Liver (tissue), 9 donors: ENCODE results near the gene CYP4F22. TPM values are rescaled to one million over a fixed set of nuclear protein-coding genes. Genes with fewer than 3 reads are reported as not detected.
A peak's percentile ranks its signal among the peaks of the same experiment; 100 is the strongest.

Experiments
- DNase-seq: peaks from one replicate; pipeline ENCODE4 v3.0.0-alpha.2; 2017; ENCODE audit warnings: low spot score
- H3K27ac ChIP-seq, 2 donors: one replicate each; pipeline ENCODE4 v1.7.0; 2013; ENCODE audit warnings: inconsistent platforms in 2 of 2, low read length in 2 of 2, control low read depth in 1 of 2, low read depth in 1 of 2, mild to moderate bottlenecking in 1 of 2
- H3K27me3 ChIP-seq, 4 donors: one replicate each; pipeline versions ENCODE4 v1.6.1 to v1.7.0; 2013; ENCODE audit warnings: low read length in 3 of 4, inconsistent platforms in 1 of 4, mild to moderate bottlenecking in 1 of 4, moderate library complexity in 1 of 4; ENCODE audit not compliant: control insufficient read depth in 4 of 4, insufficient read depth in 4 of 4
- H3K36me3 ChIP-seq, 4 donors: one replicate each; pipeline versions ENCODE4 v1.6.1 to v1.7.0; 2013; ENCODE audit warnings: low read length in 3 of 4, mild to moderate bottlenecking in 3 of 4, low read depth in 1 of 4, moderate library complexity in 1 of 4; ENCODE audit not compliant: control insufficient read depth in 4 of 4, insufficient read depth in 3 of 4
- H3K4me1 ChIP-seq, 4 donors: one replicate each; pipeline versions ENCODE4 v1.6.1 to v1.7.0; 2013; ENCODE audit warnings: low read length in 3 of 4, mild to moderate bottlenecking in 3 of 4, moderate library complexity in 1 of 4; ENCODE audit not compliant: control insufficient read depth in 4 of 4, insufficient read depth in 4 of 4
- H3K4me3 ChIP-seq, 3 donors: one replicate each; pipeline versions ENCODE4 v1.6.1 to v1.7.0; 2013; ENCODE audit warnings: low read length in 3 of 3, control low read depth in 1 of 3, low read depth in 1 of 3, mild to moderate bottlenecking in 1 of 3
- H3K9ac ChIP-seq, 2 donors: one replicate each; pipeline ENCODE4 v1.7.0; 2013; ENCODE audit warnings: low read length in 2 of 2, mild to moderate bottlenecking in 2 of 2, moderate library complexity in 2 of 2, control low read depth in 1 of 2, low read depth in 1 of 2
- H3K9me3 ChIP-seq, 4 donors: one replicate each; pipeline versions ENCODE4 v1.6.1 to v1.7.0; 2013; ENCODE audit warnings: low read length in 3 of 4; ENCODE audit not compliant: control insufficient read depth in 4 of 4
- CTCF ChIP-seq: fragments of 150-350 bp; IDR thresholded peaks from 2 replicates; pipeline ENCODE4 v1.5.1; 2017; ENCODE audit warnings: improper control_type of control experiment, low read depth, low read length; ENCODE audit not compliant: missing input control
- EGR1 ChIP-seq, 2 donors: IDR thresholded peaks; 2 replicates each; pipeline ENCODE4 v1.6.1; 2016 to 2018; ENCODE audit warnings: antibody characterized with exemption in 2 of 2, low read depth in 2 of 2
- FOXA1 ChIP-seq: IDR thresholded peaks from 2 replicates; pipeline ENCODE4 v1.6.1; 2016; ENCODE audit warnings: antibody characterized with exemption
- FOXA2 ChIP-seq: IDR thresholded peaks from 2 replicates; pipeline ENCODE4 v1.6.1; 2016; ENCODE audit warnings: antibody characterized with exemption
- GABPA ChIP-seq, 2 donors: IDR thresholded peaks in 1 of 2; conservative IDR thresholded peaks in 1 of 2; 2 replicates each; pipeline ENCODE4 v1.6.1; 2016; ENCODE audit warnings: antibody characterized with exemption in 2 of 2, mild to moderate bottlenecking in 1 of 2, moderate library complexity in 1 of 2
- HNF4A ChIP-seq, 2 donors: conservative IDR thresholded peaks; 2 replicates each; pipeline ENCODE4 v1.6.1; 2016; ENCODE audit warnings: antibody characterized with exemption in 2 of 2, mild to moderate bottlenecking in 2 of 2
- HNF4G ChIP-seq: IDR thresholded peaks from 2 replicates; pipeline ENCODE4 v1.6.1; 2016; ENCODE audit warnings: antibody characterized with exemption
- JUND ChIP-seq, 2 donors: IDR thresholded peaks; 2 replicates each; pipeline ENCODE4 v1.6.1; 2016; ENCODE audit warnings: antibody characterized with exemption in 2 of 2
- MAX ChIP-seq: IDR thresholded peaks from 2 replicates; pipeline ENCODE4 v1.6.1; 2016; ENCODE audit warnings: antibody characterized with exemption
- NR2F2 ChIP-seq: IDR thresholded peaks from 2 replicates; pipeline ENCODE4 v1.6.1; 2016; ENCODE audit warnings: antibody characterized with exemption
- RAD21 ChIP-seq, 2 donors: IDR thresholded peaks; 2 replicates each; pipeline ENCODE4 v1.6.1; 2016; ENCODE audit warnings: antibody characterized with exemption in 2 of 2, mild to moderate bottlenecking in 2 of 2
- RXRA ChIP-seq, 2 donors: IDR thresholded peaks; 2 replicates each; pipeline ENCODE4 v1.6.1; 2017 to 2018; ENCODE audit warnings: antibody characterized with exemption in 2 of 2, mild to moderate bottlenecking in 1 of 2
- SP1 ChIP-seq: IDR thresholded peaks from 2 replicates; pipeline ENCODE4 v1.6.1; 2018; ENCODE audit warnings: antibody characterized with exemption, mild to moderate bottlenecking
- TAF1 ChIP-seq: conservative IDR thresholded peaks from 2 replicates; pipeline ENCODE4 v1.6.1; 2016; ENCODE audit warnings: antibody characterized with exemption, mild to moderate bottlenecking
- YY1 ChIP-seq: IDR thresholded peaks from 2 replicates; pipeline ENCODE4 v1.6.1; 2016; ENCODE audit warnings: antibody characterized with exemption, mild to moderate bottlenecking
- ZBTB33 ChIP-seq: IDR thresholded peaks from 2 replicates; pipeline ENCODE4 v1.6.1; 2016; ENCODE audit warnings: antibody characterized with exemption
- WGBS: extraction: QIAGEN DNeasy Blood & Tissue Kit; methylation state at CpG from one replicate; pipeline ENCODE4 v1.1.7; 2013; 5-methylcytosine and 5-hydroxymethylcytosine counted together
- polyA plus RNA-seq, 2 donors: library from polyadenylated mRNA; stranded (reverse) in 1 of 2; unstranded in 1 of 2; fragments of 200-250 nt in 1 of 2; fragments of >200 nt in 1 of 2; fragmentation: Nextera tagmentation in 1 of 2; extraction: Ambion mirVana in 1 of 2; gene quantifications; one replicate each; pipeline versions ENCODE4 v1.2.1 to v1.2.3, GENCODE V29; 2013 to 2015
- total RNA-seq, 2 donors: library from RNA; depleted of rRNA; stranded (reverse); fragments of >200 nt; gene quantifications; one replicate each; pipeline ENCODE4 v1.2.3, GENCODE V29; 2014
- TF ChIP-seq, protein P1 (sequence below): IDR thresholded peaks from 2 replicates; pipeline ENCODE4 v1.6.1; 2016; ENCODE audit warnings: antibody characterized with exemption
- TF ChIP-seq, protein P2 (sequence below): IDR thresholded peaks from 2 replicates; pipeline ENCODE4 v1.6.1; 2016; ENCODE audit warnings: antibody characterized with exemption, mild to moderate bottlenecking
- donor health status: healthy.
- donor health status: healthy.
- donor health status: healthy.
- donor health status: healthy.
- donor health status: healthy.

The CYP4F22 gene
- total and polyA plus RNA-seq, 4 donors = 0.42 to 3.9 (median 1.9) TPM

GRCh38 chr19:15550273-15550672 lies 41.9 kb downstream of the CYP4F22 start:
- Histone ChIP-seq H3K27me3 (no peaks in the 10 kb centered on the region), H3K4me3 (no peak overlapping the region), H3K9me3 (no peaks in the 10 kb centered on the region), H3K4me1 (peaks cover 0 to 6% (median 4%) of the 10 kb centered on the region in 4 donors), H3K36me3 (no peaks in the 10 kb centered on the region), H3K27ac (no peak overlapping the region), H3K9ac (no peak overlapping the region)
- no peak for DNase-seq
- TF ChIP-seq FOXA1 = no peak
- TF ChIP-seq EGR1 (IDR thresholded peaks at IDR 0.05; ENCODE audit: low read depth in 2 of 2) = no peak
- TF ChIP-seq CTCF = no peak
- TF ChIP-seq YY1 = no peak
- TF ChIP-seq HNF4A (conservative IDR thresholded peaks at IDR 0.05) = no peak
- no peak for TF ChIP-seq GABPA (IDR thresholded peaks at IDR 0.05 in 1 of 2, conservative IDR thresholded peaks at IDR 0.05 in 1 of 2)
- TF ChIP-seq, protein P1, sequence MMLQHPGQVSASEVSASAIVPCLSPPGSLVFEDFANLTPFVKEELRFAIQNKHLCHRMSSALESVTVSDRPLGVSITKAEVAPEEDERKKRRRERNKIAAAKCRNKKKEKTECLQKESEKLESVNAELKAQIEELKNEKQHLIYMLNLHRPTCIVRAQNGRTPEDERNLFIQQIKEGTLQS = no peak
- TF ChIP-seq, protein P2, sequence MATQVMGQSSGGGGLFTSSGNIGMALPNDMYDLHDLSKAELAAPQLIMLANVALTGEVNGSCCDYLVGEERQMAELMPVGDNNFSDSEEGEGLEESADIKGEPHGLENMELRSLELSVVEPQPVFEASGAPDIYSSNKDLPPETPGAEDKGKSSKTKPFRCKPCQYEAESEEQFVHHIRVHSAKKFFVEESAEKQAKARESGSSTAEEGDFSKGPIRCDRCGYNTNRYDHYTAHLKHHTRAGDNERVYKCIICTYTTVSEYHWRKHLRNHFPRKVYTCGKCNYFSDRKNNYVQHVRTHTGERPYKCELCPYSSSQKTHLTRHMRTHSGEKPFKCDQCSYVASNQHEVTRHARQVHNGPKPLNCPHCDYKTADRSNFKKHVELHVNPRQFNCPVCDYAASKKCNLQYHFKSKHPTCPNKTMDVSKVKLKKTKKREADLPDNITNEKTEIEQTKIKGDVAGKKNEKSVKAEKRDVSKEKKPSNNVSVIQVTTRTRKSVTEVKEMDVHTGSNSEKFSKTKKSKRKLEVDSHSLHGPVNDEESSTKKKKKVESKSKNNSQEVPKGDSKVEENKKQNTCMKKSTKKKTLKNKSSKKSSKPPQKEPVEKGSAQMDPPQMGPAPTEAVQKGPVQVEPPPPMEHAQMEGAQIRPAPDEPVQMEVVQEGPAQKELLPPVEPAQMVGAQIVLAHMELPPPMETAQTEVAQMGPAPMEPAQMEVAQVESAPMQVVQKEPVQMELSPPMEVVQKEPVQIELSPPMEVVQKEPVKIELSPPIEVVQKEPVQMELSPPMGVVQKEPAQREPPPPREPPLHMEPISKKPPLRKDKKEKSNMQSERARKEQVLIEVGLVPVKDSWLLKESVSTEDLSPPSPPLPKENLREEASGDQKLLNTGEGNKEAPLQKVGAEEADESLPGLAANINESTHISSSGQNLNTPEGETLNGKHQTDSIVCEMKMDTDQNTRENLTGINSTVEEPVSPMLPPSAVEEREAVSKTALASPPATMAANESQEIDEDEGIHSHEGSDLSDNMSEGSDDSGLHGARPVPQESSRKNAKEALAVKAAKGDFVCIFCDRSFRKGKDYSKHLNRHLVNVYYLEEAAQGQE = no peak
- no peak for TF ChIP-seq HNF4G
- no peak for TF ChIP-seq SP1
- TF ChIP-seq FOXA2 = no peak
- no peak for TF ChIP-seq RAD21 (IDR thresholded peaks at IDR 0.05)
- no peak for TF ChIP-seq RXRA (IDR thresholded peaks at IDR 0.05)
- no peak for TF ChIP-seq TAF1
- TF ChIP-seq ZBTB33 = no peak
- no peak for TF ChIP-seq MAX
- TF ChIP-seq NR2F2 = no peak
- no peak for TF ChIP-seq JUND (IDR thresholded peaks at IDR 0.05)
- WGBS = 92% methylated on average over 3 of the region's 3 CpGs

DNA sequence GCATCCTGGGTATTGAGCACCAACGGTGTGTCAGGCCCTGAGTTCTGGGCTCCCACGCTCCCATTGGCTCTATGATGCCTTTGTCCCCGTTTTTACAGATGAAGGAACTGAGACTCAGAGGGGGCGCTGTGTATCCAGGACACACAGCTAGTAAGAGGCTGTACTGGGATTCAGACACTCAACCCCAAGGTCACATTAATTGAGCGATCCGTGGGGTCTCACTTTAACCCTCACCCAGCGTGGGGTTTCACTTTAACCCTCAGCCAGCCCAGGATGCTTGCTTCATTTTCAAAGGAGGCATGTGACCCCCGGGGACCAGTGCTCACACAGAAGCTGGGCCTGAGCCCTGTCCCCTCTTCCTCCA lies 42.6 kb downstream of the CYP4F22 start:
- no peaks in the 10 kb centered on the region for H3K27me3 ChIP-seq
- DNase-seq = no peak
- no peak overlapping the region for H3K9ac ChIP-seq
- peak overlapping the region in 2 of 3 donors; percentile 36 to 38 for H3K4me3 ChIP-seq
- TF ChIP-seq TAF1 = no peak
- no peak for TF ChIP-seq FOXA2
- TF ChIP-seq, protein P2 = no peak
- TF ChIP-seq JUND (IDR thresholded peaks at IDR 0.05) = no peak
- TF ChIP-seq YY1 = no peak
- H3K4me1 ChIP-seq = peaks cover 4 to 10% (median 6%) of the 10 kb centered on the region in 4 donors
- H3K27ac ChIP-seq = no peak overlapping the region
- no peaks in the 10 kb centered on the region for H3K9me3 ChIP-seq
- 42% methylated on average over 8 of the region's 8 CpGs for WGBS
- no peaks in the 10 kb centered on the region for H3K36me3 ChIP-seq
